GM21515 (cell line): Measurements from ENCODE around the gene FGF8.

ENCODE experiments used
- ATAC-seq: cut with Tn5 transposase; IDR thresholded peaks from one replicate; pipeline ENCODE4 v1.9.1; 2021; ENCODE audit not compliant: unreplicated experiment

Gene FGF8

DNA sequence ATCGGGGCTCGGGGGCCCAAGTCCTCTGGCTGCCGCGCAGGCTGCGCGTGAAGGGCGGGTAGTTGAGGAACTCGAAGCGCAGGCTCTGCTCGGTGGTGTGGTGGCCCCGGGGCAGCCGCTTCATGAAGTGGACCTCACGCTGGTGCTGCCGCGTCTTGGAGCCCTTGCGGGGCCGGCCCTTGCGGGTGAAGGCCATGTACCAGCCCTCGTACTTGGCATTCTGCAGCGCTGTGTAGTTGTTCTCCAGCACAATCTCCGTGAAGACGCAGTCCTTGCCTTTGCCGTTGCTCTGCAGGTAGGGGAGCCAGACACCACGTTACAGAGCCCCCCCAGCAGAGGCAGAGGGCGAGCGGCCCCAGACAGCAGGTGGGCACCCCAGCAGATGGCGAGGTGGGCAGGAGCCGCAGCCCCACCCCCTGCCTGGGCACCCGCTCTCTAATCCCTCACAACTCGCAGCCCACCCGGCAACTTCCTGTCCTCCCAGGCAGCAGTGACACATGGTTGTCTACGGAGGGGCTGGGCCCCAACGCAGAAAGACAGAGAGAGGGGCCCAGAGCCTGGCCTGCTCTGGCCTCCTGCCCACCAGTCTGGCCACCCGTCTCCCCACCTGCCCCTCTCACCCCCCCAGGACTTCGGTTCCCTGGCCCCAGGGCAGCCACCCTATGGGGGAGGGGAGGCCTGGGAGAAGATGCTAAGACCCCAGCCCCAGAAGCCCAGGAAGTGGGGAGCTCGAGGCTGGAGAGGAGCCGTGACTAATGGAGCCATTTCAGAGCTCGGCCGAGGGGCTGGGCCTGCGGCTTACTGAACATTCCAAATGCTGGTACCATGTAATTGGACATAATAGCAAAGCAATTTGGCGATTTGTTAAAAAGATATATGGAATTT, 5.3 kb downstream of the FGF8 start:
- ATAC-seq, result no peak

DNA sequence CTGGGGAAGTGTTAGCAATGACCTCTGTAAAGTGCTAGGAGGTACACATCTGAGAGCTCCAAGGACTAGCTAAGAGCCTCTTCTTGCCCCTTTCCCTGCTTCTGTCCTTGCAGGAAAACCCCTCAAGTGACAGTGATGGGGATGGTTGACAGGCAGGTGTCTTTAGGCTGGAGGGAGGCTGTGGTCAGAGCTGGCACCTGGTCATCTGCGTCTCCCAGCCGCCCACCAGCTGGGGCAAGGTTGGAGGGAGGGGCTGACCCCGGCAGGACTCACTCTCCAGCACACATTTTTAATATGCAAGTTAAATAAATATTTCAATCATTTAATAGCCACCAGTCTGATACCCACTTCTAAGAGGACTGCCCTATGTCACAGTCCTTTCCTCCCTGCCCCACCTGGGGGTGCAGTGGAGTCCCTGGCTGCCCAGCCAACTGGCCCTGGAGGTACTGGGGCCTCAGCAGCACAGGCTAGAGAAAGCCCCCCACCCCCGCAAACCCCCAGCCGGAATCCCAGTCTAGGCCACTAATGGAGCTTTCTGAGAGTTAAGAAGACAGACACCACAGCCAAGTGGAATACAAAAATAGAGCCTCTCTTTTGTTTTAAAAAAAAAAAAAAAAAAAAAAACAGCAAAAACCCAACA, 6.3 kb downstream of the FGF8 start:
- ATAC-seq, result no peak

DNA sequence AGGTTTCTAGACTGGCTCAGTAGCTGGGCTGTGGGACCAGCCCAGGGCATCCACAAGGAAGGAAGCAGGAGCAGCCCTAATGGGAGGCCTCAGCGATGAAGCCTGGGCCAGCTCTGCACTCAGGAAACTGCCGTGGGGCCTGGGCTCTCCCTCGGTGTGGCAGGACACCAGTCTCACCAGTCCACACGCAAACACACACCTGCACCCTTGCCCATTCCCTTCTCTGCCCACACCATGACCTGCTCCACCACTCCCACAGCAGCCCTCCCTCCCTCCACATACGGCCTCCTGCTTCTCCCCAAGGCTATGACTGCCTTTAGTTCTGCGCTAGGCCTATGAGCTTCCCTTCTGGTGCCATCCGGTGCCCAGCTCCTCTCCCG, 7.1 kb downstream of the FGF8 start:
- ATAC-seq, result no peak

DNA sequence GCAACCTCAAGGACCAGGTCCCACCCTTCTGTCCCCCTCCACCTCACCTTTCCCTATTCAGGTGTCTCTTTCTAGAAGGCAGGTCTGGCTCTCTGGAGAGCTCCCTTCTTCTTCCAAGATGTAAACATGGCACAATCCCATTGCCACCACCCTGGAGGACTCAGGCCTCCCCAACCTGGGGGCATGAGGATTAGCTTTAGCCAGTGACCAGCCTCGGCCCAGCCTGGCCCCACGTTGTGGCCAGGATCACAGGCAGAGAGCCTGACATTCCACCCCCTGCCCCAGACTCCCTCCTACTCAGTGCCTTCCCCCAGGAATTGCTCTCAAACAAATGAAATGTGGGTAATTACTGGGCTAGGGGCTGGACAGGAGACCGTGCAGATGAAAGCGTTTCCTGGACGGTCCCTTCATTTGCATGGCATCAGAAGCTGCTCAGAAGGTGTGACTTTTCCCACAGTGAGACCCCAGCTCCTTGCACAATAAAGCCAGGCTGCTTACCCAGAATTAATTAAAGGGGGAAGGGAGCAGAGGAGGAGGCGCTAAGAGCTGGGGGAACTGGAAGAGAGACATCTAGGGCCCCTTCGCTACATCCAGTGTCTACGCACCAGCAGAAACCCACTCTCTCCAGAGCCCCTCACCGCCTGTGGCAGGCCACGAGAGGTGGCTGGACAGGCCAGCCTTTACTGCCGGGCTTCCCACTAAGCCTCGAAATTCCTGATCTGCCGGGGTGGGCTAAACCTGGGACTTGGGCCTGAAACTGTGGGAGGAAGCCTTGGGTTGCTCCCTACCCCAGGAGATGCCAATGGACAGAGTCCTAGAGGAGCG, 7.7 kb downstream of the FGF8 start:
- ATAC-seq, result no peak

DNA sequence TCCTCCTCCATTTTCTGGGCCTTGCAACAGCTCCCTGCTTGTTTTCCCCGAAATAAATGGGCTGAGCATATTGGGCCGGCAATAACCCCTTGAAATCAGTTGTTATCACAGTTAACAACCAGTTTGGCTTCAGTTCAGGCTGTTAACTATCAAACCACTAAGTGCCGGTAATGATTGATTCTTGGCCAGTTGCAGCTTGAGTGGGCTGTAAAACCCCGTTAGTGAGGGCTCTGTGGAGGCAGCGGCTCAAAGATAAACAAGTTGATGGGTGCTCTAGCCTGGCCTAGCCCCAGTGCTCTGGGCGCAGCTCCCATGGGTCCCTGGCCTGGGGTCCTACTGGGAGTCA, 8.3 kb downstream of the FGF8 start:
- ATAC-seq, result no peak

DNA sequence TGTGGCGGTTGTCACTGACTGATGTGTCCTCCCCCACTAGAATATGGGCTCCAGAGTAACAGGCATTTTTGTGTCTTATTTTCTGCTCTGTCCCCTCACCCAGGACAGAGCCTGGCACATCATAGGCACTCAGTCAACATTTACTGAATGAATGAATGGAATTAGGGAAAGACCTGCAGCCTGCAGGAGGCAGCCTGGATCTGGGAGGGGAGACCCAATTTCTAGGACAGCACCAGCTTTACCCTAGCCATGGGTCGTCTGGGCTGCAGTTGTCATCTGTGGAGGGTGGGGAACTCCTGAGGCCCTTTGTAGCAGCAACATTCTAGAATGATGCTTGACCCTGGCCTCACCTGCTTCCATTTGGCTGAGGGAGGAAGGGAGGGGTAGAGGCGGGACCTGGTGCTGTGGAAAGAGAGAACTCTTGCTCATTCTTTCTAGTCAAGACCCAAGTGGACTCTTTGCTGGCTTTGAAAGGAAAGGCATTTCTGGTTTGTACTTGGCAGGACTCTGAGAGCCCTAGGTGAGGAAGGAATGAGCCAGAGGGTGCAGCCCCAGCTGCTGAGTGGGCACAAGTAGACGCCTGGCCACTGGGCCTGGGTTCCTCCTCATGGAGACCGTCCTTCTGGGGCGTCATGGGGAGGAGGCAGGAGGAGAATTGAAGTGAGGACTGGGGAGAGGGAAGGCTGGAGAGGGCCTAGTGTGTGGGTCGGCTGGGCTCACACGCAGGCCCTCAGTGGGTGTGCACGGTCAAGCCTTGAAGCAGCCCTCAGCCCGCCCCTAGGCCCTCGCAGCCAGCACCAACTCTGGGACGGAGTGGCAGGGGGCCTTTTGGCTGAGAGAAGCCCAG, 8.9 kb downstream of the FGF8 start:
- no peak for ATAC-seq

DNA sequence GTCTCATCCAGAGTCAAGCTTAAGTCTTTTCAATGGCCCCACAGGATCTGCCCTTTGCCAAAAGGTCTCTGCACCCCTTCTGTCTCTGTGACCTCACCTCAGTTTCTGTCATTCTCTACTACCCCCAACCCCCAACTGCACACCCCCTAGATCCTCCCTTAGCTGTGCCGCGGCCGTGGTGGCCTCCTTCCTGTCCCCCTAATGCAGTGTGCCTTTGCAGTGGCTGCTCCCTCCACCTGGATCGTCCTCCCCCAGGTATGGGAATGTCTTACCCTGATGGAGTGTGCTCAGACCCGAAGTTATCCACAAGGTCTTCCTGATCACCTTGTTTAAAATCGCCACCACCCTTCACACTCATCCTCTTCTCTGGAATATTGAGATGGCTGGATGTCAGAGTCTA, 9.6 kb downstream of the FGF8 start:
- ATAC-seq, result no peak

DNA sequence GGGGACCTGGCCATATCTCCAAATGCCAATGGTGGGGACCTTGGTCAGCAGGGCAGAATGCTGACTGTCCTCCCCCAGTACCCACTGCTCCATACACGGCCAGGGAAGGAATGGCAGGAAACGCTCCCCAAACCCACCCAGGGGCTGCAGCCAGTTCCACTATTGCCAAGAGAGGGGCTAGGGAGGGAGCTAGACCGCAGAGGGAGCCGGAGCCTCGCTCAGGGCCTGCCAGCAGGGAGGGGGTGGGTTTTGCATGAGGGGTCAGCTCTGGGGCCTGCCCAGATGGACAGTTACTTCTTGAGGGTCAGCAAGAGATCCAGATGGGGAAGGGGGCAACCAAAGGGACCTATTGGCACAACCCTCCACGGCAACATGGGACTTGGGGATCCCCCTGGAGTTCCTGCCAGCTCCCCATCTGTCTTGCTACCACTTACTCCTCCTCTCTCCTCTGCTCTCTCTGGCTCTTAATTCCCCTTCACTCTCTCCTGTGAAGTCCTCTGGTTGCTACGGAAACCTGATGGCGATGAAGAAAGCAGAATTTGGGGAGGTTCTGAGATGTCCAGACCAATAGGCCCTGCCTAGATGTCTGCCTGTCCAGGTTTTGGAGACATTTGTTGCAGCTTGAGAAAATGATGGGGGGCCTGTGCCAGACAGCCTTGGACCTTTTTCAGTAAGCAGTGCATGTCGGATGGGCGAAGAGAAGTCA, 12.6 kb downstream of the FGF8 start:
- no peak for ATAC-seq

DNA sequence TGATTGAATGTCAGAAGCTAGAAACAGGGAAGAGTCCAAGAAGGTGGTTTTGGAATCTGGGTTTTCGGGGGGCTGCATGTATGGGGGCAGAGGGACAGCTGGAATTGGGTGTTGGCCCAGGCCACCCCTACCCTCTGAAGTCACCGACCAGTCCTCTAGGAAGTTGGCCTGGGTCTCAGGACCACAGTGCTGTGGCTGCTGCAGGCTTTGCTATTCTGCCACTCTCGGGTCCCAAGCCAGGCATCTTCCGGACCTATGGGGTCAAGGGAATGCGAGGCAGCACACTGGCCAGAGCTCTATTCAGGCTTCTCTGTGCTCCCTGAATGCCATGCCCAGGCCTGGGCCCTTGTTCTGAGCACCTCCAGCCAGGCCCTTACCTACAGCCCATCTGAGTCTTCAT, 13.2 kb downstream of the FGF8 start:
- no peak for ATAC-seq

DNA sequence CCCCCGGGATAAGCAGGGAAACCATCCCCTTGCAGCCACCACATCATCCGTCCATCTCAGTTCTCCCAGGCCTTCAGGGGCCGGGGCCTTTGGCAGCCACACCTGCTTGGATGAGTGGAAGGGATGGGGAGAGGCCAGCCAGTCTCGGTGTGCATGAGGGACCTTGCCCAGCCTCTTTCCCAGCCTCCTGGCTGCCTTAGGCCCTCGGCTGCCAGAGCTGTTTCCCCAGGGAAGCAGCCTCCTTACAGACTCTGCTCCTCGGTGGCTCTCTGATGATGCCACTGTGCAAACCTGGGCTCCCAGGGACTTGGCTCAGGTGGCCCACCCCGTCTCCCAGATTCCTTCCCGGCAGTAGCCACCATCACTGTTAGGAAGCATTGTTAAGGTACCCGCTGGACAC, 14.7 kb downstream of the FGF8 start:
- ATAC-seq, result no peak

DNA sequence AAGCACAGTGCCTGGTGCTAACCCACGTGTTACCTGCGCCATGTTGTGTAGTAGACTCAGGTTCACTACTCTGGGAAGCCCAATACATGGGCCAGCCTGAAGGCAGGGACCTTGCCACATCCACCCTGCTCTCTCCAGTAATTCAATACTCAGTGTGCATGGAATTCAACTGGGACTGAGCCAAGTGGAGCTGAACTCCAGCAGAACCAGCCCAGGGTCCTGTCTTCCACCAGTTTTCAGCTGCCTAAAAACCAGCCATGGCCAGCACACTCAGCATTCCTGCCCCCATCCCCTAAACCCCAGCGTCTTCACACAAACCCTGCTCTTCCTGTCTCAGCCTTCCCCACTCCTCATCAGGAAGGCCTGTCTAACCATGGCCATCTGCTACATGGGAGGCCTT, 15.4 kb downstream of the FGF8 start:
- ATAC-seq, result no peak

DNA sequence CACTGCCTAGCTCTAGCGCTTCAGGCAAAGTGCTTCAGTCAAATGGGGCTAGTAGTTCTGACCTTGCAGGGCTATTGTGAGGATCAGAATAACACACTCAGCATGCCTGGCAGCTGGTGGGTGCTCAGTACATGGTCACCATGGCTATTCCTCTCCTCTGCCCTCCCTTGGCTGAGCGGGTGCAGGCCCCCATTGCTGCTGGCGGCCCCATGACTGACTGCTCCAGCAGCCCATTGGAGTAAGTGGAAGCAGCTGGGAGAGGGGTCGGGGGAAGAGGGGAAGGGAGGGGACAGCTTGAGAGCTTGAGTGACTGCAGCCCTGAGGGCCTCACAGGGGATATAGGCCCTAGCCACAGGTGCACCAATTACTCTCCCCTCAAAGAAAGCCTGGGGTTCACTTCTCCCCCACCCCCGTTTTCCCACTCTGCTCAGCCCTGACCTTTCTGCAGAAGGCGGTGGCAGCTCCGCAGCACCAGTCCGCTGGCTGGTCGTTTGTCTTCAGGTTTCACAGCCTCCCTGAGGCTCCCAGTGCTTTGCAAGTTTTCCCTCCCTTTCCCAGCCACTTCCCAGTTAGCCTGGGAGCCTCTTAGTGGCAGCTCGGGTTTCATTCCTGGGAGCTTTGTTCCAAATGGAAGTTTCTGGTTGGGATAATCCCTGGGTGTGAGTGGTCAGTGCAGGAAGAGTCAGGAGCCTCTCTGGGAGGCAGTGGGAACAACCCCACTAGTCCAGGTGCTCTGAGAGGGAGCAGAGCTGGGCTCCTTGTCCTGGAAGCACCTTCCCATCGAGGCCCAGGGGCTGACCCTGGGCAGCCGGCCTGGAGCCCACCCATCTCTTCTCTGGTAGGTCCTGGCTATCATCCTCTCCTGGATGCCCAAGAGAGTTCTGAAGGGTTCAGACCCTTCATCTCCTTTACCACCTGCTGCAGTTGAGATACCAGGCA, 16.3 kb downstream of the FGF8 start:
- ATAC-seq, result no peak

DNA sequence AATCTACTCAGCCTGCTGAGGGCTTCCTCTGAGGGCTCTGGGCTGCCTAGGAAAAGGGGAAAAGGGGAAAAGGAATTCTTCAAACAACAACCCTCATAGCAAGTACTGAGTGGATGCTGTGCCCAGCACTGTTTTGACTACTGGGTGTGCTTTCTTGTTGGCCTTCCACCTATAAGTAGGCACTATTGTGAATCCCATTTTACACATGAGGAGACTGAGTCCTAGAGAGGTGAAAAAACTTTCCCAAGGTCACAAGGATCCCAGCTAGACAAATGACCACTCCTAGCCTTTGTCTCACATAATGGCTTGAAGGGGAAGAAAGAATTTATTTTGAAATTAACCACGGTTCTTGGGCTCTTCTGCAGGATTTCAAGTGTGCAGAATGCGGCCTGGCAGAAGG, 17.1 kb downstream of the FGF8 start:
- no peak for ATAC-seq

DNA sequence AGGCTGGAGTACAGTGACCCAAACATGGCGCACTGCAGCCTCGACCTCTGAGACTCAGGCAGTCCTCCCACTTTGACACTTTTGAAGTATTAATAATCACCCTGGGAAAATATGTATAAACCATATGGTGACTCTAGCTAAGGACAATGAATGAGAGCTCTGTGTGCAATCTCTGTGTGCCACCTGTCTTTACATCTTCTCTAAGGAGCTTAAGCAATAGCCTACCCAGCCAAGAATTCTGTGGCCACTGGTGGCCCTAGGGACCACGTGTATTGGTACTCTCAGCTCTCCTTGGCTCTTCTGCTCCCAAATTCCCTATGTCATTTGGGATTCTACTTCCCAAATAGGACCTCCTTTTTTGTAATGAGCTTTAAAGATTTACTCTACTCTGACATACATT, 23.7 kb downstream of the FGF8 start:
- ATAC-seq, result no peak

DNA sequence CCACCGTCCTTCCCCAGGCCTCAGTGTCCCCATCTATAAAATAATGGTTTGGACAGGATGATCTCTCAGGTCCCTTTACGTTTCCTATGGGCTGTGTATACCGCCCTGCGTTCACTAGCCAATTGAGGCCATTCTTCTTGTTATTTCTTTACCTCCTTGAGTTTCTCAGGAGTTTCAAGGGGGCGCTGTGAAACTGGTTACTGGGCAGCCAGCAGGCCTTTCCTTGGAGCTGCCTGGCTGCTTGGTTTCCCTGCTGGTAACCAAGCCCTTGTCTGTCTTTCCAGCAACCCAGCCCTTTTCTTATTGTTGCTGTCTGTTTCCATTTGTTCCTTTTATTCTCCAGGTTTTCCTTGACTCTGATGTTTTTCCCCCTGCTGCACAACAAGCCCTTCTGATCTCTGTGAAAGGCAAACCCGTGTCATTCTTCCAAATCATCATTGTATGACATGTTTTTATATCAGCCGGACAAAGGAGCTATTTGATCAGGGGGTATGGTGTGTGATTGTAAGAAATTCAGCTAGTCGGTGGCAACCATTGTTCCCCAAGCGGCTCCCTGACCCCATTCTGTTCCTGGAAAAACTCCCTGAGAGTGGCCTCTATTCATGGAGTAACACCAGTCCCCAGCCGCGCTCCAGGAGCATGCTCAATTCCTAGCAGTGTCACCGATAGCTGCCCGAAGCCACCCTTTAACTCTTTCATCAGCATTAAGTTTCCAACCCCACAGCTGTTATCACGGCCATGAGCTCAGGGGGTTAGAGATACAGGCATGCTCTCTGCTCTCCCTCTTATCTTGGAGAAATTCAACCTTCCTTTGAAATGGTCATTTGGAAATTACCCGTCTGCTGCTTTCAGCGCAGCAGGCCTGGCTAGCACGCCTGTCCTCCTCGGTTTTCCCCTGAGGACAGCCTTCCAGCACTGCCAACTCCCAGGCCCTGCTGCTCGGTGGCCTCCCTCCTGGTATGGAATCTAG, 26.6 kb downstream of the FGF8 start:
- no peak for ATAC-seq

DNA sequence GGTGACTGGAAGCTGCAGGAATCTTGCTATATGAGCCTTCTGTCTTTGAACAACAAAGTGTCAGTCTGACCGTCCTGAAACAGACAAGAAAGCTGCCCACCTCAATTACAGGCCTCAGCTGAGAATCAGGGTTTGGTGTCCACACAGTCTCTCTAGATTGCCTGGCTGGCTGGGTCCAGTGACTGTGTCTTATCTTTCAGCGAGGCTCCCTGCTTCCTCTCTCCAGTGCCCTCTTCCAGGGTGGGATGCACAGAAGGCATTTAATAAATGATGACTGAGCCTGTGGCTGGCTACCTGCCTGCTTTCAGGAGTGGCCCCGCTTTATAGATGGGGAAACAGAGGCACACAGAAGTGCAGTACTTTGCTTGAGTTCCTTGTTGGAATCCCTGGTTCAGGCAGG, 27.4 kb downstream of the FGF8 start:
- ATAC-seq, result no peak

DNA sequence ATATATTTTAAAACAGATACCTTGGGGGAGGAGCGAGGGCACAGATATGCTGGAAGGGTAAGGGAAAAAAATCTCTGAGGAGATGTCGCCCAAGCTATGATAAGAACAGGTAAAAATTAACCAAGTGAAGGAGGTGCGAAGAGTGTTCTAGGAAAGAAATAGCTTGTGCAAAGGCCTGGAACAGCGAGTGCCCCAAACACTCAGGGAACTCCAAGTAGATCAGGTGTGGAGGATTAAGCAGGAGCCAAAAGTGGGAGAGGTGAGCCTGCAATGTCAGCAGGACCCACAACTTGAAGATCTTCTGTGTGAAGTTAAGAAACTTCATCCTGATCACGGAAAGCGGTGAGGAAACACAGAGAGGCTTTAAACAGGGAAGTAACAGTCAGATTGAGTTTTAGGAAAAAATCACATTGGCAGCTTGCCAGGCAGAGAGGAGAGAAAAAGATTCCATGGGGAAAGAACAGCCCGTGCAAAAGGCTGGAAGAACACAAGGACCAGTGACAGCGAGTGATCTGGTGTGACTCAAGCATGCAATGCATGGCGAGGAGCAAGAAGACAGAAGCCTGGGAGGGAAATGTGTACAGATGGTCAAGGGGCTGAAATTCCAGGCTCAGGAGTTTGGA, 30.7 kb downstream of the FGF8 start:
- ATAC-seq, result no peak

DNA sequence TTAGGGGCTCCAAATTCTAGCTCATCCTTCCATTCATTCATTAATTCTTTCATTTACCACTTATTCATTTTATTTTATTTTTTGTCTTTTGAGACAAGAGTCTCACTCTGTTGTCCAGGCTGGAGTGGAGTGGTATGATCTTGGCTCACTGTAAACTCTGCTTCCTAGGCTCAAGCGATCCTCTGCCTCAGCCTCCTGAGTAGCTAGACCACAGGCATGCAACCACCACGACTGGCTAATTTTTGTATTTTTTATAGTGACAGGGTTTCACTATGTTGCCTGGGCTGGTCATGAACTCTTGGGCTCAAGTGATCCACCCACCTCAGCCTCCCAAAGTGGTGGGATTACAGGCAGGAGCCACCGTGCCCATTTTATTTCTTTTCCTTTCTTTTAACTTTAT, 31.6 kb downstream of the FGF8 start:
- ATAC-seq, result no peak
